Tibial artery (tissue), 4 donors: Measurements from ENCODE around the gene MAST1.
"Not testable (repeated sequence)": the region's sequence is repeated elsewhere in the genome, so short reads cannot be mapped to it uniquely, and the experiment has no call there.

ENCODE experiments used
- DNase-seq, 2 donors: peaks; one replicate each; pipeline ENCODE4 v3.0.0-alpha.2; 2019
- H3K27ac ChIP-seq, 2 donors: fragments of 200-600 bp; sonication (generic) in 1 of 2; 1 replicate in 1 of 2; 2 replicates in 1 of 2; pipeline ENCODE4 v1.5.1; 2018 to 2019; ENCODE audit warnings: mild to moderate bottlenecking in 1 of 2
- H3K27me3 ChIP-seq, 2 donors: fragments of 200-600 bp; sonication (generic) in 1 of 2; one replicate each; pipeline versions ENCODE4 v1.5.1 to v1.6.0; 2016 to 2019
- H3K36me3 ChIP-seq, 3 donors: fragments of 200-600 bp; sonication (generic) in 2 of 3; one replicate each; pipeline ENCODE4 v1.5.1; 2016 to 2019; ENCODE audit warnings: mild to moderate bottlenecking in 2 of 3
- H3K4me1 ChIP-seq, 4 donors: fragments of 200-600 bp; sonication (generic) in 2 of 4; 1 replicate in 3 of 4; 2 replicates in 1 of 4; pipeline ENCODE4 v1.5.1; 2016 to 2019
- H3K4me3 ChIP-seq, 2 donors: fragments of 200-600 bp; sonication (generic) in 1 of 2; 1 replicate in 1 of 2; 2 replicates in 1 of 2; pipeline ENCODE4 v1.5.1; 2018 to 2019; ENCODE audit warnings: mild to moderate bottlenecking in 2 of 2
- H3K9me3 ChIP-seq, 3 donors: fragments of 200-600 bp; sonication (generic) in 1 of 3; one replicate each; pipeline ENCODE4 v1.5.1; 2016 to 2019
- CTCF ChIP-seq, 2 experiments: fragments of 200-600 bp in 1 of 2; fragments of 450-650 bp in 1 of 2; IDR thresholded peaks; one replicate each; pipeline ENCODE4 v1.5.1; 2017 to 2019; ENCODE audit warnings: antibody characterized with exemption in 2 of 2, mild to moderate bottlenecking in 1 of 2, moderate library complexity in 1 of 2
- intact Hi-C: fragments of 100-400 bp; cut with DNase I; formaldehyde crosslinking; loops from one replicate; pipeline ENCODE4 v1.15.0; 2023; ENCODE audit warnings: low total_unique reads

Gene MAST1

GRCh38 chr19:12843328-12843727 is 5.0 kb downstream of the MAST1 start:
- intact Hi-C loops: no loop called here

GRCh38 chr19:12843999-12844732 is 5.9 kb downstream of the MAST1 start:
- intact Hi-C loops: no loop called here
- H3K4me3 ChIP-seq: no peak overlapping the region
- H3K27me3 ChIP-seq: peaks cover 8 to 79% of the 10 kb centered on the region in 2 donors
- DNase-seq: no peak
- H3K36me3 ChIP-seq: no peaks in the 10 kb centered on the region
- TF ChIP-seq CTCF (IDR thresholded peaks at IDR 0.05): no peak
- peaks cover 0 to 23% (median 14%) of the 10 kb centered on the region in 4 donors for H3K4me1 ChIP-seq
- no peaks in the 10 kb centered on the region for H3K9me3 ChIP-seq
- H3K27ac ChIP-seq: no peak overlapping the region

More at GRCh38 chr19:12843328-12843727, 5.0 kb downstream of the MAST1 start:
- peaks cover 0 to 30% (median 21%) of the 10 kb centered on the region in 4 donors for H3K4me1 ChIP-seq
- H3K27me3 ChIP-seq: peaks cover 10 to 87% of the 10 kb centered on the region in 2 donors
- no peak for DNase-seq
- no peak for TF ChIP-seq CTCF (IDR thresholded peaks at IDR 0.05)
- H3K36me3 ChIP-seq: no peaks in the 10 kb centered on the region
- no peaks in the 10 kb centered on the region for H3K9me3 ChIP-seq
- no peak overlapping the region for H3K27ac ChIP-seq
- no peak overlapping the region for H3K4me3 ChIP-seq

- Histone ChIP-seq H3K27me3 (peaks cover 0 to 57% of the 10 kb centered on the region in 2 donors), H3K4me1 (peaks cover 0 to 11% (median 6%) of the 10 kb centered on the region in 4 donors)
- intact Hi-C loops: loop anchor here (5.0 kb wide), 1 partner anchor 79 kb away; no protein-coding TSS in a partner anchor
- H3K27ac ChIP-seq, H3K9me3 ChIP-seq, DNase-seq, H3K4me3 ChIP-seq, H3K36me3 ChIP-seq: not testable (repeated sequence)
These were observed 8.3 kb downstream of the MAST1 start for GRCh38 chr19:12846613-12847012.

GRCh38 chr19:12847159-12848139 is 9.1 kb downstream of the MAST1 start:
- intact Hi-C loops: loop anchor here (5.0 kb wide), 1 partner anchor 80 kb away; no protein-coding TSS in a partner anchor
- TF ChIP-seq CTCF (IDR thresholded peaks at IDR 0.05): peak; percentile 98 to 99
- peak overlapping the region in 1 of 2 donors; percentile 16 for H3K4me3 ChIP-seq
- no peak overlapping the region for H3K27ac ChIP-seq
- no peaks in the 10 kb centered on the region for H3K36me3 ChIP-seq
- H3K9me3 ChIP-seq: no peaks in the 10 kb centered on the region
- peak; percentile 73 to 84 for DNase-seq
- peaks cover 0 to 11% (median 6%) of the 10 kb centered on the region in 4 donors for H3K4me1 ChIP-seq
- H3K27me3 ChIP-seq: peaks cover 0 to 56% of the 10 kb centered on the region in 2 donors

- DNase-seq: no peak
- H3K27ac ChIP-seq: no peak overlapping the region
- no peak overlapping the region for H3K4me3 ChIP-seq
- no peaks in the 10 kb centered on the region for H3K36me3 ChIP-seq
- no peaks in the 10 kb centered on the region for H3K4me1 ChIP-seq
- peaks cover 0 to 6% (median 0%) of the 10 kb centered on the region in 3 donors for H3K9me3 ChIP-seq
- no peak for TF ChIP-seq CTCF (IDR thresholded peaks at IDR 0.05)
- intact Hi-C loops: no loop called here
- peaks cover 0 to 7% of the 10 kb centered on the region in 2 donors for H3K27me3 ChIP-seq
These were observed 18.3 kb downstream of the MAST1 start for GRCh38 chr19:12856653-12857052.
